ENCODE measurements around the gene STK32C.

GRCh38 chr10:132349766-132350165 lies 42.0 kb upstream of the STK32C start:
- TF ChIP-seq EZH2 (IDR thresholded peaks at IDR 0.05; ENCODE audit: insufficient read depth, poor library complexity, severe bottlenecking) (no peak), EZH2phosphoT487 (IDR thresholded peaks at IDR 0.05; ENCODE audit: insufficient read depth, low read depth) (no peak)

Data from GM23248 (cell line).